ENCODE data around the gene GNAS.
"Not testable (repeated sequence)": the region's sequence is repeated elsewhere in the genome, so short reads cannot be mapped to it uniquely, and the experiment has no call there.

GNAS gene

GRCh38 chr20:58942549-58942948 is 90.0 kb downstream of the GNAS start:
- Histone ChIP-seq H3K9me3 (ENCODE audit: control insufficient read depth, low read length) (no peaks in the 10 kb centered on the region), H3K4me2 (ENCODE audit: low read length, poor library complexity, severe bottlenecking) (no peak overlapping the region), H2BK15ac (ENCODE audit: low read depth, poor library complexity, severe bottlenecking) (no peak overlapping the region), H2BK5ac (ENCODE audit: low read depth, low read length, poor library complexity, severe bottlenecking) (no peak overlapping the region), H3K4ac (ENCODE audit: low read depth in 1 of 2, low read length in 2 of 2) (no peak overlapping the region), H3K27me3 (ENCODE audit: control insufficient read depth in 1 of 2, insufficient read depth in 1 of 2, low read length in 2 of 2) (peaks cover 0 to 11% of the 10 kb centered on the region in 2 experiments), H3K36me3 (ENCODE audit: control insufficient read depth in 1 of 2, insufficient read depth in 2 of 2, low read depth in 1 of 2, low read length in 2 of 2) (no peaks in the 10 kb centered on the region), H3K4me1 (ENCODE audit: control insufficient read depth, insufficient read depth, low read depth, low read length) (no peaks in the 10 kb centered on the region), H4K91ac (ENCODE audit: low read length) (no peak overlapping the region), H3K14ac (ENCODE audit: low read length in 2 of 2) (no peak overlapping the region), H2AK5ac (ENCODE audit: low read length, severe bottlenecking) (no peak overlapping the region), H3K79me1 (replicated peaks; ENCODE audit: low read length, poor library complexity, severe bottlenecking) (no peaks in the 10 kb centered on the region), H4K8ac (ENCODE audit: low read length) (no peak overlapping the region), H2BK12ac (ENCODE audit: low read length in 2 of 2) (no peak overlapping the region), H3K9ac (ENCODE audit: low read length) (no peak overlapping the region), H3K23ac (ENCODE audit: low read length in 2 of 2) (no peak overlapping the region), H3K18ac (ENCODE audit: low read depth in 1 of 2, low read length in 2 of 2) (no peak overlapping the region), H3K27ac (ENCODE audit: low read length, poor library complexity, severe bottlenecking) (no peak overlapping the region), H2AFZ (ENCODE audit: low read depth, low read length) (no peak overlapping the region), H3K4me3 (ENCODE audit: insufficient read depth in 1 of 2, low read depth in 1 of 2, low read length in 2 of 2) (no peak overlapping the region), H2BK120ac (ENCODE audit: low read depth, low read length) (no peak overlapping the region)
- 78% methylated on average over 3 of the region's 4 CpGs for WGBS
- no peak for DNase-seq

GRCh38 chr20:58944610-58945009 is 92.1 kb downstream of the GNAS start:
- H3K4me2 ChIP-seq (ENCODE audit: low read length, poor library complexity, severe bottlenecking): no peak overlapping the region
- H2BK5ac ChIP-seq (ENCODE audit: low read depth, low read length, poor library complexity, severe bottlenecking): no peak overlapping the region
- no peak overlapping the region for H3K23ac ChIP-seq (ENCODE audit: low read length in 2 of 2)
- no peaks in the 10 kb centered on the region for H3K36me3 ChIP-seq (ENCODE audit: control insufficient read depth in 1 of 2, insufficient read depth in 2 of 2, low read depth in 1 of 2, low read length in 2 of 2)
- no peak overlapping the region for H3K27ac ChIP-seq (ENCODE audit: low read length, poor library complexity, severe bottlenecking)
- no peaks in the 10 kb centered on the region for H3K27me3 ChIP-seq (ENCODE audit: control insufficient read depth in 1 of 2, insufficient read depth in 1 of 2, low read length in 2 of 2)
- no peak overlapping the region for H2AK5ac ChIP-seq (ENCODE audit: low read length, severe bottlenecking)
- no peaks in the 10 kb centered on the region for H3K79me1 ChIP-seq (replicated peaks; ENCODE audit: low read length, poor library complexity, severe bottlenecking)
- no peak for DNase-seq
- no peak overlapping the region for H2BK120ac ChIP-seq (ENCODE audit: low read depth, low read length)
- H3K4me3 ChIP-seq (ENCODE audit: insufficient read depth in 1 of 2, low read depth in 1 of 2, low read length in 2 of 2): no peak overlapping the region
- no peaks in the 10 kb centered on the region for H3K4me1 ChIP-seq (ENCODE audit: control insufficient read depth, insufficient read depth, low read depth, low read length)
- H3K4ac ChIP-seq (ENCODE audit: low read depth in 1 of 2, low read length in 2 of 2): no peak overlapping the region
- H2AFZ ChIP-seq (ENCODE audit: low read depth, low read length): no peak overlapping the region
- H3K18ac ChIP-seq (ENCODE audit: low read depth in 1 of 2, low read length in 2 of 2): no peak overlapping the region
- no peak overlapping the region for H2BK12ac ChIP-seq (ENCODE audit: low read length in 2 of 2)
- no peak overlapping the region for H3K9ac ChIP-seq (ENCODE audit: low read length)
- WGBS: 74% methylated on average over 5 of the region's 5 CpGs
- H4K91ac ChIP-seq (ENCODE audit: low read length): no peak overlapping the region
- H4K8ac ChIP-seq (ENCODE audit: low read length): no peak overlapping the region
- H3K9me3 ChIP-seq (ENCODE audit: control insufficient read depth, low read length): no peaks in the 10 kb centered on the region
- no peak overlapping the region for H2BK15ac ChIP-seq (ENCODE audit: low read depth, poor library complexity, severe bottlenecking)
- no peak overlapping the region for H3K14ac ChIP-seq (ENCODE audit: low read length in 2 of 2)

- Histone ChIP-seq H3K9me3 (ENCODE audit: control insufficient read depth, low read length) (no peaks in the 10 kb centered on the region), H2AFZ (ENCODE audit: low read depth, low read length) (no peak overlapping the region), H3K18ac (ENCODE audit: low read depth in 1 of 2, low read length in 2 of 2) (no peak overlapping the region), H3K79me1 (replicated peaks; ENCODE audit: low read length, poor library complexity, severe bottlenecking) (no peaks in the 10 kb centered on the region), H4K91ac (ENCODE audit: low read length) (no peak overlapping the region), H3K4me2 (ENCODE audit: low read length, poor library complexity, severe bottlenecking) (no peak overlapping the region), H4K8ac (ENCODE audit: low read length) (no peak overlapping the region), H3K14ac (ENCODE audit: low read length in 2 of 2) (no peak overlapping the region), H3K9ac (ENCODE audit: low read length) (no peak overlapping the region), H3K27ac (ENCODE audit: low read length, poor library complexity, severe bottlenecking) (no peak overlapping the region), H3K27me3 (ENCODE audit: control insufficient read depth in 1 of 2, insufficient read depth in 1 of 2, low read length in 2 of 2) (no peaks in the 10 kb centered on the region), H3K23ac (ENCODE audit: low read length in 2 of 2) (no peak overlapping the region), H2BK15ac (ENCODE audit: low read depth, poor library complexity, severe bottlenecking) (no peak overlapping the region), H2BK5ac (ENCODE audit: low read depth, low read length, poor library complexity, severe bottlenecking) (no peak overlapping the region), H2AK5ac (ENCODE audit: low read length, severe bottlenecking) (no peak overlapping the region), H2BK12ac (ENCODE audit: low read length in 2 of 2) (no peak overlapping the region), H2BK120ac (ENCODE audit: low read depth, low read length) (no peak overlapping the region), H3K36me3 (ENCODE audit: control insufficient read depth in 1 of 2, insufficient read depth in 2 of 2, low read depth in 1 of 2, low read length in 2 of 2) (no peaks in the 10 kb centered on the region), H3K4me3 (ENCODE audit: insufficient read depth in 1 of 2, low read depth in 1 of 2, low read length in 2 of 2) (no peak overlapping the region), H3K4me1 (ENCODE audit: control insufficient read depth, insufficient read depth, low read depth, low read length) (no peaks in the 10 kb centered on the region), H3K4ac (ENCODE audit: low read depth in 1 of 2, low read length in 2 of 2) (no peak overlapping the region)
- DNase-seq: no peak
- 86% methylated on average over 10 of the region's 10 CpGs for WGBS
Observed at GRCh38 chr20:58945965-58946631, 93.6 kb downstream of the GNAS start.

- H3K14ac ChIP-seq (ENCODE audit: low read length in 2 of 2); H3K27ac ChIP-seq (ENCODE audit: low read length, poor library complexity, severe bottlenecking); H2BK120ac ChIP-seq (ENCODE audit: low read depth, low read length); H3K79me1 ChIP-seq (replicated peaks; ENCODE audit: low read length, poor library complexity, severe bottlenecking); H3K9ac ChIP-seq (ENCODE audit: low read length); H3K18ac ChIP-seq (ENCODE audit: low read depth in 1 of 2, low read length in 2 of 2); H2BK15ac ChIP-seq (ENCODE audit: low read depth, poor library complexity, severe bottlenecking); H3K4me2 ChIP-seq (ENCODE audit: low read length, poor library complexity, severe bottlenecking); H3K23ac ChIP-seq (ENCODE audit: low read length in 2 of 2); H3K9me3 ChIP-seq (ENCODE audit: control insufficient read depth, low read length); H3K4me1 ChIP-seq (ENCODE audit: control insufficient read depth, insufficient read depth, low read depth, low read length); H2AK5ac ChIP-seq (ENCODE audit: low read length, severe bottlenecking); H2BK5ac ChIP-seq (ENCODE audit: low read depth, low read length, poor library complexity, severe bottlenecking); H2AFZ ChIP-seq (ENCODE audit: low read depth, low read length); H3K4me3 ChIP-seq (ENCODE audit: insufficient read depth in 1 of 2, low read depth in 1 of 2, low read length in 2 of 2); H4K8ac ChIP-seq (ENCODE audit: low read length); H2BK12ac ChIP-seq (ENCODE audit: low read length in 2 of 2); DNase-seq; H3K4ac ChIP-seq (ENCODE audit: low read depth in 1 of 2, low read length in 2 of 2); H3K27me3 ChIP-seq (ENCODE audit: control insufficient read depth in 1 of 2, insufficient read depth in 1 of 2, low read length in 2 of 2); H4K91ac ChIP-seq (ENCODE audit: low read length); H3K36me3 ChIP-seq (ENCODE audit: control insufficient read depth in 1 of 2, insufficient read depth in 2 of 2, low read depth in 1 of 2, low read length in 2 of 2): not testable (repeated sequence)
- WGBS: 90% methylated on average over 7 of the region's 7 CpGs
Observed at GRCh38 chr20:58947797-58948388, 95.4 kb downstream of the GNAS start.
